Gastrocnemius medialis (tissue), 4 donors: ENCODE data around the gene CLNS1A. TPM values are rescaled to one million over a fixed set of nuclear protein-coding genes. Genes with fewer than 3 reads are reported as not detected.

Source experiments
- ATAC-seq, 2 donors: fragments of 150-250 bp; one replicate each; pipeline ENCODE4 v1.9.1; 2016
- DNase-seq, 2 donors: peaks; one replicate each; pipeline ENCODE4 v3.0.0-alpha.2; 2019
- H3K27ac ChIP-seq, 4 donors: fragments of 200-600 bp; sonication (generic); 1 replicate in 1 of 4; 2 replicates in 3 of 4; pipeline ENCODE4 v1.5.1; 2016 to 2018; ENCODE audit warnings: mild to moderate bottlenecking in 2 of 4, moderate library complexity in 1 of 4
- H3K27me3 ChIP-seq, 3 donors: fragments of 200-600 bp; sonication (generic) in 2 of 3; 1 replicate in 1 of 3; 2 replicates in 2 of 3; pipeline versions ENCODE4 v1.5.1 to v1.6.0; 2016 to 2019; ENCODE audit warnings: mild to moderate bottlenecking in 1 of 3, moderate library complexity in 1 of 3
- H3K36me3 ChIP-seq, 2 donors: fragments of 200-600 bp; sonication (generic) in 1 of 2; one replicate each; pipeline ENCODE4 v1.5.1; 2017 to 2018
- H3K4me1 ChIP-seq, 2 donors: fragments of 200-600 bp; sonication (generic) in 1 of 2; one replicate each; pipeline ENCODE4 v1.5.1; 2016 to 2017; ENCODE audit warnings: mild to moderate bottlenecking in 2 of 2
- H3K4me3 ChIP-seq, 4 donors: fragments of 200-600 bp; sonication (generic) in 3 of 4; 1 replicate in 1 of 4; 2 replicates in 3 of 4; pipeline ENCODE4 v1.5.1; 2016 to 2019; ENCODE audit warnings: mild to moderate bottlenecking in 2 of 4
- H3K9me3 ChIP-seq, 3 donors: fragments of 200-600 bp; sonication (generic) in 2 of 3; 1 replicate in 1 of 3; 2 replicates in 2 of 3; pipeline ENCODE4 v1.5.1; 2016 to 2019
- CTCF ChIP-seq, 5 experiments: fragments of 450-650 bp in 3 of 5; fragments of 200-600 bp in 2 of 5; sonication (generic) in 2 of 5; IDR thresholded peaks in 4 of 5; conservative IDR thresholded peaks in 1 of 5; 1 replicate in 4 of 5; 2 replicates in 1 of 5; pipeline ENCODE4 v1.5.1; 2016 to 2019; ENCODE audit warnings: antibody characterized with exemption in 5 of 5, mild to moderate bottlenecking in 3 of 5, moderate library complexity in 3 of 5
- POLR2A ChIP-seq, 2 donors: fragments of 450-650 bp; IDR thresholded peaks; one replicate each; pipeline ENCODE4 v1.6.1; 2017; ENCODE audit warnings: antibody characterized with exemption in 2 of 2, mild to moderate bottlenecking in 2 of 2, moderate library complexity in 2 of 2
- in situ Hi-C, 4 donors: fragments of 200-750 bp; cut with MboI; loops; one replicate each; pipeline versions ENCODE4 v1.15.0 to v1.8.0; 2017; ENCODE audit warnings: low sequenced_read_pairs in 4 of 4
- intact Hi-C: fragments of 100-400 bp; cut with DNase I; formaldehyde crosslinking; loops from one replicate; pipeline ENCODE4 v1.15.1; 2023; ENCODE audit warnings: low total_unique reads
- total RNA-seq, 4 donors: library from RNA; depleted of rRNA; stranded (reverse); fragments of >200 nt; gene quantifications; one replicate each; pipeline versions ENCODE4 v1.1.0 to v1.2.3, GENCODE V29; 2016

The CLNS1A gene
- total RNA-seq, 4 donors from 2014 or later, result 47.0 to 92.0 (median 81.3) TPM

- Histone ChIP-seq H3K4me1 (no peaks in the 10 kb centered on the region), H3K9me3 (no peaks in the 10 kb centered on the region), H3K27ac (no peak overlapping the region), H3K36me3 (no peaks in the 10 kb centered on the region), H3K4me3 (no peak overlapping the region), H3K27me3 (no peaks in the 10 kb centered on the region)
- DNase-seq (no peak), ATAC-seq (no peak)
- intact Hi-C loops (no loop called here), in situ Hi-C loops (no loop called here)
- no peak for TF ChIP-seq POLR2A (IDR thresholded peaks at IDR 0.05)
Measured at GRCh38 chr11:77569676-77570070, 67.9 kb downstream of the CLNS1A start.

GRCh38 chr11:77568916-77569675, 68.5 kb downstream of the CLNS1A start:
- Histone ChIP-seq H3K27ac (no peak overlapping the region), H3K9me3 (no peaks in the 10 kb centered on the region), H3K4me3 (no peak overlapping the region), H3K36me3 (no peaks in the 10 kb centered on the region), H3K4me1 (no peaks in the 10 kb centered on the region), H3K27me3 (no peaks in the 10 kb centered on the region)
- intact Hi-C loops, result no loop called here
- no peak for ATAC-seq
- DNase-seq, result no peak
- TF ChIP-seq CTCF (IDR thresholded peaks at IDR 0.05 in 4 of 5, conservative IDR thresholded peaks at IDR 0.05 in 1 of 5), result no peak
- no peak for TF ChIP-seq POLR2A (IDR thresholded peaks at IDR 0.05)
- in situ Hi-C loops, result no loop called here

GRCh38 chr11:77568306-77568705, 69.3 kb downstream of the CLNS1A start:
- TF ChIP-seq POLR2A (IDR thresholded peaks at IDR 0.05) (no peak), CTCF (IDR thresholded peaks at IDR 0.05 in 4 of 5, conservative IDR thresholded peaks at IDR 0.05 in 1 of 5) (no peak)
- Histone ChIP-seq H3K4me1 (no peaks in the 10 kb centered on the region), H3K9me3 (no peaks in the 10 kb centered on the region), H3K4me3 (no peak overlapping the region), H3K27me3 (no peaks in the 10 kb centered on the region), H3K27ac (no peak overlapping the region), H3K36me3 (no peaks in the 10 kb centered on the region)
- intact Hi-C loops, result no loop called here
- in situ Hi-C loops, result no loop called here
- ATAC-seq (no peak), DNase-seq (no peak)

Other genes with a start within 250 kb of the CLNS1A start
- 10 to 100 TPM; 22.3 to 34.4 (median 27.9) TPM for gene PAK1, start 163.7 kb downstream of the CLNS1A start, total RNA-seq
- under 1 TPM in 3 of 4 donors, not detected in 1; 0.11 to 0.82 (median 0.46) TPM for gene AQP11, start 47.8 kb downstream of the CLNS1A start, total RNA-seq
- gene RSF1, start 182.9 kb upstream of the CLNS1A start, total RNA-seq, result 10 to 100 TPM; 17.9 to 48.4 (median 45.7) TPM
- gene AAMDC, start 183.3 kb upstream of the CLNS1A start, total RNA-seq, result 10 to 100 TPM; 32.4 to 70.3 (median 48.3) TPM